ENCODE results near the gene UBXN2A. TPM values are rescaled to one million over a fixed set of nuclear protein-coding genes. Genes with fewer than 3 reads are reported as not detected.

UBXN2A gene
- total and polyA plus RNA-seq, 10 of the 15 experiments (the other 5 are each of a cell fraction or from before 2014, with no cell fraction given), result 3.7 to 23.5 (median 14.6) TPM

- peak; percentile 91 for TF ChIP-seq GATAD2B (conservative IDR thresholded peaks at IDR 0.05; ENCODE audit: low read depth)
- peak; percentile 80 to 93 (median 93); a peak in 5 of 6 replicates for TF ChIP-seq CTCF (IDR thresholded peaks at IDR 0.05 in 2 of 3, conservative IDR thresholded peaks at IDR 0.05 in 1 of 3; ENCODE audit: control insufficient read depth in 2 of 3, extremely low read depth in 1 of 3, insufficient read depth in 1 of 3, low read depth in 3 of 3, low read length in 3 of 3)
- no peak for TF ChIP-seq CBX3 (IDR thresholded peaks at IDR 0.05; ENCODE audit: borderline replicate concordance, low read depth)
- no peak for TF ChIP-seq HDAC2 (IDR thresholded peaks at IDR 0.05)
- TF ChIP-seq IRF4 (IDR thresholded peaks at IDR 0.05; ENCODE audit: low read depth, low read length), result no peak
- TF ChIP-seq REST (IDR thresholded peaks at IDR 0.05; ENCODE audit: low read depth, low read length), result 0 out of 2 replicates have a peak, but pooled peaks have one; percentile 8
- TF ChIP-seq MAX (IDR thresholded peaks at IDR 0.05; ENCODE audit: low read depth, low read length), result peak; percentile 68
- peak; percentile 39; the same call in 1 of the 2 replicates for TF ChIP-seq NR2C1 (IDR thresholded peaks at IDR 0.05)
- TF ChIP-seq MTA2 (IDR thresholded peaks at IDR 0.05; ENCODE audit: low read depth), result no peak; the same call in 1 of the 2 replicates
- TF ChIP-seq STAT1 (conservative IDR thresholded peaks at IDR 0.05), result peak; percentile 95; the same call in 1 of the 2 replicates
- peak; percentile 98 for TF ChIP-seq NBN (IDR thresholded peaks at IDR 0.05)
- no peak for TF ChIP-seq NR2C2 (IDR thresholded peaks at IDR 0.05; ENCODE audit: borderline replicate concordance, control insufficient read depth, insufficient read length, low read depth)
- TF ChIP-seq RELB (IDR thresholded peaks at IDR 0.05; ENCODE audit: low read depth), result peak; percentile 95
- TF ChIP-seq KAT2A (conservative IDR thresholded peaks at IDR 0.05; ENCODE audit: control insufficient read depth, low read depth, low read length), result no peak
- TF ChIP-seq, protein P1, sequence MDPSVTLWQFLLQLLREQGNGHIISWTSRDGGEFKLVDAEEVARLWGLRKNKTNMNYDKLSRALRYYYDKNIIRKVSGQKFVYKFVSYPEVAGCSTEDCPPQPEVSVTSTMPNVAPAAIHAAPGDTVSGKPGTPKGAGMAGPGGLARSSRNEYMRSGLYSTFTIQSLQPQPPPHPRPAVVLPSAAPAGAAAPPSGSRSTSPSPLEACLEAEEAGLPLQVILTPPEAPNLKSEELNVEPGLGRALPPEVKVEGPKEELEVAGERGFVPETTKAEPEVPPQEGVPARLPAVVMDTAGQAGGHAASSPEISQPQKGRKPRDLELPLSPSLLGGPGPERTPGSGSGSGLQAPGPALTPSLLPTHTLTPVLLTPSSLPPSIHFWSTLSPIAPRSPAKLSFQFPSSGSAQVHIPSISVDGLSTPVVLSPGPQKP (IDR thresholded peaks at IDR 0.05; ENCODE audit: low read depth, low read length), result peak; percentile 74
- no peak; the same call in 1 of the 2 replicates for TF ChIP-seq ZBTB40 (IDR thresholded peaks at IDR 0.05; ENCODE audit: borderline replicate concordance)
Observed at GRCh38 chr2:23926750-23927571, 13.3 kb upstream of the UBXN2A start, which contains the start of gene ATAD2B (continued).
